ENCODE measurements around the gene C1QTNF8.

GRCh38 chr16:1132431-1132830 is 36.4 kb upstream of the C1QTNF8 start:
- TF ChIP-seq POLR2A (IDR thresholded peaks at IDR 0.05; ENCODE audit: low read depth, low read length) (no peak), POLR2AphosphoS5 (IDR thresholded peaks at IDR 0.05; ENCODE audit: low read depth, low read length) (no peak), TAF1 (IDR thresholded peaks at IDR 0.05; ENCODE audit: borderline replicate concordance, low read depth, low read length) (no peak)

Measured in GM12892 (cell line).